Large intestine (tissue), 3 donors: Measurements from ENCODE around the gene PGM2. TPM values are rescaled to one million over a fixed set of nuclear protein-coding genes. Genes with fewer than 3 reads are reported as not detected.
"Not testable (repeated sequence)": the region's sequence is repeated elsewhere in the genome, so short reads cannot be mapped to it uniquely, and the experiment has no call there.

Experiments
- DNase-seq, 2 donors: peaks; one replicate each; pipeline versions ENCODE4 v3.0.0 to v3.0.0-alpha.2; 2013
- H3K27ac ChIP-seq: one replicate; pipeline ENCODE4 v1.5.1; 2013; ENCODE audit warnings: low read length
- H3K27me3 ChIP-seq: 2 replicates; pipeline ENCODE4 v1.6.1; 2013; ENCODE audit warnings: low read length; ENCODE audit not compliant: control insufficient read depth, insufficient read depth
- H3K36me3 ChIP-seq: 2 replicates; pipeline ENCODE4 v1.6.1; 2013; ENCODE audit warnings: low read length; ENCODE audit not compliant: control insufficient read depth, insufficient read depth
- H3K4me1 ChIP-seq: one replicate; pipeline ENCODE4 v1.6.1; 2013; ENCODE audit warnings: low read length; ENCODE audit not compliant: control insufficient read depth, insufficient read depth
- H3K4me3 ChIP-seq: one replicate; pipeline ENCODE4 v1.5.1; 2013; ENCODE audit warnings: low read length
- H3K9me3 ChIP-seq: one replicate; pipeline ENCODE4 v1.6.1; 2013; ENCODE audit warnings: mild to moderate bottlenecking, low read depth, low read length, moderate library complexity; ENCODE audit not compliant: control insufficient read depth
- WGBS: methylation state at CpG from one replicate; pipeline ENCODE4 v1.1.5; 2013; ENCODE audit warnings: low lambda C conversion rate; ENCODE audit not compliant: insufficient coverage; 5-methylcytosine and 5-hydroxymethylcytosine counted together
- polyA plus RNA-seq: library from polyadenylated mRNA; unstranded; fragments of 120-200 nt; gene quantifications from one replicate; pipeline ENCODE4 v1.2.1, GENCODE V29; 2013

The PGM2 gene
- polyA plus RNA-seq, 1 donor: 35.3 TPM

- no peaks in the 10 kb centered on the region for H3K36me3 ChIP-seq
- 83% methylated on average over 2 of the region's 3 CpGs for WGBS
- H3K27me3 ChIP-seq: no peaks in the 10 kb centered on the region
- H3K27ac ChIP-seq: no peak overlapping the region
- peaks cover 2% of the 10 kb centered on the region for H3K4me1 ChIP-seq
- peaks cover 3% of the 10 kb centered on the region for H3K9me3 ChIP-seq
- no peak overlapping the region for H3K4me3 ChIP-seq
- DNase-seq: no peak
Measured at GRCh38 chr4:37815591-37815990, 10.9 kb upstream of the PGM2 start.

- Histone ChIP-seq H3K27me3 (no peaks in the 10 kb centered on the region), H3K4me3 (no peak overlapping the region), H3K4me1 (peaks cover 2% of the 10 kb centered on the region), H3K36me3 (no peaks in the 10 kb centered on the region), H3K27ac (no peak overlapping the region), H3K9me3 (peaks cover 3% of the 10 kb centered on the region)
- DNase-seq: no peak
- no CpG with 5 or more reads among the region's 2 CpGs for WGBS
Measured at GRCh38 chr4:37816006-37816405, 10.5 kb upstream of the PGM2 start.

- no peak overlapping the region for H3K27ac ChIP-seq
- peaks cover 3% of the 10 kb centered on the region for H3K9me3 ChIP-seq
- WGBS: 83% methylated on average over 1 of the region's 3 CpGs
- DNase-seq: no peak
- H3K4me1 ChIP-seq: no peaks in the 10 kb centered on the region
- no peaks in the 10 kb centered on the region for H3K27me3 ChIP-seq
- no peak overlapping the region for H3K4me3 ChIP-seq
- no peaks in the 10 kb centered on the region for H3K36me3 ChIP-seq
Measured at GRCh38 chr4:37816719-37817118, 9.8 kb upstream of the PGM2 start.

GRCh38 chr4:37818752-37819151 lies 7.7 kb upstream of the PGM2 start:
- WGBS: 100% methylated on average over 1 of the region's 5 CpGs
- no peak overlapping the region for H3K27ac ChIP-seq
- no peak overlapping the region for H3K4me3 ChIP-seq
- no peaks in the 10 kb centered on the region for H3K27me3 ChIP-seq
- no peaks in the 10 kb centered on the region for H3K4me1 ChIP-seq
- H3K9me3 ChIP-seq: peaks cover 3% of the 10 kb centered on the region
- H3K36me3 ChIP-seq: no peaks in the 10 kb centered on the region
- DNase-seq: peak in 1 of 2 donors; percentile 37

- WGBS: no CpG with 5 or more reads among the region's 28 CpGs
- not testable (repeated sequence) for H3K27ac ChIP-seq, DNase-seq, H3K36me3 ChIP-seq, H3K27me3 ChIP-seq, H3K9me3 ChIP-seq, H3K4me3 ChIP-seq, H3K4me1 ChIP-seq
Measured at GRCh38 chr4:37820458-37820857, 6.0 kb upstream of the PGM2 start.

- H3K27ac ChIP-seq: no peak overlapping the region
- H3K4me3 ChIP-seq: no peak overlapping the region
- no peaks in the 10 kb centered on the region for H3K27me3 ChIP-seq
- H3K36me3 ChIP-seq: no peaks in the 10 kb centered on the region
- no peak for DNase-seq
- H3K9me3 ChIP-seq: peaks cover 3% of the 10 kb centered on the region
- peaks cover 6% of the 10 kb centered on the region for H3K4me1 ChIP-seq
- no CpG with 5 or more reads among the region's 4 CpGs for WGBS
Measured at GRCh38 chr4:37821953-37822605, 4.4 kb upstream of the PGM2 start.

GRCh38 chr4:37825501-37825900 lies 985 bp upstream of the PGM2 start:
- not testable (repeated sequence) for H3K36me3 ChIP-seq, DNase-seq, H3K27me3 ChIP-seq, H3K9me3 ChIP-seq
- WGBS: no CpG with 5 or more reads among the region's 9 CpGs
- H3K4me1 ChIP-seq: peaks cover 15% of the 10 kb centered on the region
- peak overlapping the region; percentile 98 for H3K4me3 ChIP-seq
- peak overlapping the region; percentile 94 for H3K27ac ChIP-seq

- Histone ChIP-seq H3K27me3 (no peaks in the 10 kb centered on the region), H3K27ac (peak overlapping the region; percentile 94), H3K36me3 (peaks cover 11% of the 10 kb centered on the region), H3K9me3 (no peaks in the 10 kb centered on the region), H3K4me3 (peak overlapping the region; percentile 98), H3K4me1 (peaks cover 15% of the 10 kb centered on the region)
- peak in 1 of 2 donors; percentile 18 for DNase-seq
- WGBS: no CpG with 5 or more reads among the region's 14 CpGs
Measured at GRCh38 chr4:37825968-37826294, 555 bp upstream of the PGM2 start.

GRCh38 chr4:37827030-37827685 lies 672 bp downstream of the PGM2 start:
- H3K4me3 ChIP-seq: peak overlapping the region; percentile 98
- peak overlapping the region; percentile 94 for H3K27ac ChIP-seq
- peaks cover 15% of the 10 kb centered on the region for H3K4me1 ChIP-seq
- WGBS: no CpG with 5 or more reads among the region's 38 CpGs
- H3K36me3 ChIP-seq: peaks cover 22% of the 10 kb centered on the region
- no peaks in the 10 kb centered on the region for H3K27me3 ChIP-seq
- peak; percentile 21 to 70 for DNase-seq
- no peaks in the 10 kb centered on the region for H3K9me3 ChIP-seq

GRCh38 chr4:37827802-37828321 lies 1.4 kb downstream of the PGM2 start:
- Histone ChIP-seq H3K9me3 (no peaks in the 10 kb centered on the region), H3K4me1 (peaks cover 15% of the 10 kb centered on the region), H3K27ac (peak overlapping the region; percentile 94), H3K36me3 (peaks cover 26% of the 10 kb centered on the region), H3K27me3 (no peaks in the 10 kb centered on the region), H3K4me3 (peak overlapping the region; percentile 98)
- WGBS: no CpG with 5 or more reads among the region's 1 CpG
- DNase-seq: no peak
